Tibial artery (tissue), 4 donors: Measurements from ENCODE around the gene LINC01488.
A peak's percentile ranks its signal among the peaks of the same experiment; 100 is the strongest.

ENCODE experiments used
- DNase-seq, 2 donors: peaks; one replicate each; pipeline ENCODE4 v3.0.0-alpha.2; 2019
- H3K27ac ChIP-seq, 2 donors: fragments of 200-600 bp; sonication (generic) in 1 of 2; 1 replicate in 1 of 2; 2 replicates in 1 of 2; pipeline ENCODE4 v1.5.1; 2018 to 2019; ENCODE audit warnings: mild to moderate bottlenecking in 1 of 2
- H3K27me3 ChIP-seq, 2 donors: fragments of 200-600 bp; sonication (generic) in 1 of 2; one replicate each; pipeline versions ENCODE4 v1.5.1 to v1.6.0; 2016 to 2019
- H3K36me3 ChIP-seq, 3 donors: fragments of 200-600 bp; sonication (generic) in 2 of 3; one replicate each; pipeline ENCODE4 v1.5.1; 2016 to 2019; ENCODE audit warnings: mild to moderate bottlenecking in 2 of 3
- H3K4me1 ChIP-seq, 4 donors: fragments of 200-600 bp; sonication (generic) in 2 of 4; 1 replicate in 3 of 4; 2 replicates in 1 of 4; pipeline ENCODE4 v1.5.1; 2016 to 2019
- H3K4me3 ChIP-seq, 2 donors: fragments of 200-600 bp; sonication (generic) in 1 of 2; 1 replicate in 1 of 2; 2 replicates in 1 of 2; pipeline ENCODE4 v1.5.1; 2018 to 2019; ENCODE audit warnings: mild to moderate bottlenecking in 2 of 2
- H3K9me3 ChIP-seq, 3 donors: fragments of 200-600 bp; sonication (generic) in 1 of 3; one replicate each; pipeline ENCODE4 v1.5.1; 2016 to 2019
- CTCF ChIP-seq, 2 experiments: fragments of 200-600 bp in 1 of 2; fragments of 450-650 bp in 1 of 2; IDR thresholded peaks; one replicate each; pipeline ENCODE4 v1.5.1; 2017 to 2019; ENCODE audit warnings: antibody characterized with exemption in 2 of 2, mild to moderate bottlenecking in 1 of 2, moderate library complexity in 1 of 2
- intact Hi-C: fragments of 100-400 bp; cut with DNase I; formaldehyde crosslinking; loops from one replicate; pipeline ENCODE4 v1.15.0; 2023; ENCODE audit warnings: low total_unique reads

Gene LINC01488

GRCh38 chr11:69482322-69482721, 859 bp downstream of the LINC01488 start:
- Histone ChIP-seq H3K4me3 (no peak overlapping the region), H3K27me3 (no peaks in the 10 kb centered on the region), H3K36me3 (no peaks in the 10 kb centered on the region), H3K27ac (no peak overlapping the region), H3K4me1 (peaks cover 0 to 39% (median 37%) of the 10 kb centered on the region in 4 donors), H3K9me3 (no peaks in the 10 kb centered on the region)
- no peak for TF ChIP-seq CTCF (IDR thresholded peaks at IDR 0.05)
- DNase-seq: no peak
- intact Hi-C loops: no loop called here

- Histone ChIP-seq H3K4me3 (no peak overlapping the region), H3K4me1 (peaks cover 0 to 47% (median 41%) of the 10 kb centered on the region in 4 donors), H3K27me3 (no peaks in the 10 kb centered on the region), H3K9me3 (no peaks in the 10 kb centered on the region), H3K36me3 (no peaks in the 10 kb centered on the region), H3K27ac (no peak overlapping the region)
- intact Hi-C loops: no loop called here
- no peak for DNase-seq
- no peak for TF ChIP-seq CTCF (IDR thresholded peaks at IDR 0.05)
Measured at GRCh38 chr11:69483170-69483569, 1.7 kb downstream of the LINC01488 start.

- Histone ChIP-seq H3K4me3 (no peak overlapping the region), H3K36me3 (no peaks in the 10 kb centered on the region), H3K4me1 (peaks cover 0 to 53% (median 47%) of the 10 kb centered on the region in 4 donors), H3K27ac (no peak overlapping the region), H3K9me3 (no peaks in the 10 kb centered on the region), H3K27me3 (no peaks in the 10 kb centered on the region)
- intact Hi-C loops: no loop called here
- TF ChIP-seq CTCF (IDR thresholded peaks at IDR 0.05): no peak
- no peak for DNase-seq
Measured at GRCh38 chr11:69483691-69484426, 2.4 kb downstream of the LINC01488 start.

GRCh38 chr11:69484427-69485259, 3.2 kb downstream of the LINC01488 start:
- no peak for DNase-seq
- peaks cover 0 to 58% (median 50%) of the 10 kb centered on the region in 4 donors for H3K4me1 ChIP-seq
- no peak for TF ChIP-seq CTCF (IDR thresholded peaks at IDR 0.05)
- H3K9me3 ChIP-seq: no peaks in the 10 kb centered on the region
- H3K27me3 ChIP-seq: no peaks in the 10 kb centered on the region
- H3K4me3 ChIP-seq: no peak overlapping the region
- H3K36me3 ChIP-seq: no peaks in the 10 kb centered on the region
- no peak overlapping the region for H3K27ac ChIP-seq
- intact Hi-C loops: no loop called here

GRCh38 chr11:69485337-69486041, 4.0 kb downstream of the LINC01488 start:
- H3K4me3 ChIP-seq: no peak overlapping the region
- no peaks in the 10 kb centered on the region for H3K27me3 ChIP-seq
- peak overlapping the region in 1 of 2 donors; percentile 75 for H3K27ac ChIP-seq
- TF ChIP-seq CTCF (IDR thresholded peaks at IDR 0.05): no peak
- no peaks in the 10 kb centered on the region for H3K9me3 ChIP-seq
- intact Hi-C loops: no loop called here
- peaks cover 0 to 53% (median 46%) of the 10 kb centered on the region in 4 donors for H3K4me1 ChIP-seq
- DNase-seq: no peak
- no peaks in the 10 kb centered on the region for H3K36me3 ChIP-seq
